Ecto neural progenitor cell (in vitro differentiated cells): Measurements from ENCODE around the gene CYLC2.

Experiments
- DNase-seq: peaks from one replicate; pipeline ENCODE4 v3.0.0-alpha.2; 2018; ENCODE audit warnings: low spot score

The CYLC2 gene

GRCh38 chr9:102995033-102995432, at the start of gene CYLC2:
Gene CYLC2, plus strand, starts transcription at chr9:102995333. Its CDS starts 48 bp downstream, at chr9:102995381.
- DNase-seq: no peak

- DNase-seq: no peak
Measured at GRCh38 chr9:102950346-102950745, 44.8 kb upstream of the CYLC2 start.

GRCh38 chr9:102966999-102967398, 28.1 kb upstream of the CYLC2 start:
- DNase-seq: no peak

GRCh38 chr9:102967979-102968378, 27.2 kb upstream of the CYLC2 start:
- no peak for DNase-seq

- DNase-seq: no peak
Measured at GRCh38 chr9:102972780-102973179, 22.4 kb upstream of the CYLC2 start.

- DNase-seq: no peak
Measured at GRCh38 chr9:102974530-102974929, 20.6 kb upstream of the CYLC2 start.

GRCh38 chr9:102975251-102975650, 19.9 kb upstream of the CYLC2 start:
- DNase-seq: no peak

- no peak for DNase-seq
Measured at GRCh38 chr9:102985162-102985895, 9.8 kb upstream of the CYLC2 start.

- no peak for DNase-seq
Measured at GRCh38 chr9:102986425-102986824, 8.7 kb upstream of the CYLC2 start.

GRCh38 chr9:103003689-103004088, 8.6 kb downstream of the CYLC2 start:
- no peak for DNase-seq

- DNase-seq: no peak
Measured at GRCh38 chr9:103014242-103014641, 19.1 kb downstream of the CYLC2 start.

GRCh38 chr9:103025796-103026195, 30.7 kb downstream of the CYLC2 start:
- DNase-seq: no peak

- DNase-seq: no peak
Measured at GRCh38 chr9:103037508-103038477, 42.7 kb downstream of the CYLC2 start.

- no peak for DNase-seq
Measured at GRCh38 chr9:103041961-103042360, 46.8 kb downstream of the CYLC2 start.
